Left ventricle myocardium superior (tissue), 1 donor: Measurements from ENCODE around the gene KLLN. TPM values are rescaled to one million over a fixed set of nuclear protein-coding genes. Genes with fewer than 3 reads are reported as not detected.

Experiments
- ATAC-seq: fragments of 200-7000 bp; cut with Tn5 transposase; one replicate; pipeline ENCODE4 v1.9.1; 2020; ENCODE audit warnings: mild to moderate bottlenecking, moderate library complexity
- DNase-seq: peaks from one replicate; pipeline ENCODE4 v3.0.0-alpha.2; 2020
- intact Hi-C: fragments of 100-400 bp; cut with micrococcal nuclease; formaldehyde crosslinking; loops from one replicate; pipeline ENCODE4 v1.11.0; 2022
- total RNA-seq: library from RNA; stranded (reverse); fragmentation: NEBNext Ultra II Directional; extraction: Animal tissue kit (Norgen Biotek cat#: 25700); gene quantifications from one replicate; pipeline ENCODE4 v1.2.1, GENCODE V29; 2021
- donor health status: DM: no; HTN: yes; CAD: no; lungs with severe emphysema.

The KLLN gene
- total RNA-seq, 1 donor from 2014 or later, result 0.47 TPM

DNA sequence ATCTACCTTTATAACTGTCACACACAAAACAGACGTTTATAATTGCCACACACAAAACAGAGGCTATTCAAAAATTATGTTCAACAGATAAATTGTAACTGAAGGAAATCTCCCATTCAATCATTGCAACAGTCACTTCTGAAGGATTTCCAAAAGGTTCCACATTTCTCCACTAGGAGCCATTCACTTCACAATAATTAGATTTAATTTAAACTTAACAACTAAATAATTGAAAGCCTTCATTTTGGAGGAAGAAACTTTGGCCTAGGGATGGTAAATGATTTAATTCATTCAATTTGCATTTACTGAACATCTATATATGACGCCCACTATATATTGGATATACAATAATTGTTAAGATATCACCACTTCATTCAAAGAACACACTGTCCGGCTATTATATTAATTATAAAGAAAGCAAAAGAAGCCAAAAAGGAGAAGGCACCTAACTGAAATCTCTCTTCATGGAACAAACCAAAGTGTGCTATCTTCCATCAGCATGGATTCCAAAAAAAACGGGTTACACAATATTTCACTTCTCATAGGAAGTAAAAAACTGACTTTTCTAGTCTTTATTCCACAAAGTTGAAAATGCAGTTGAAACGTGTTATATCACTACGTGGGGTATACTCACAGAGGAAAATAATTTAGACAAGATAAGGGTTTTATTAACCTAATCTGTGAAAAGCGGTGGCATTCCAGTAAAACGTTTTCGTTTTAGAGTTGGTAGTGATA lies 47.0 kb downstream of the KLLN start:
- intact Hi-C loops, result no loop called here
- no peak for DNase-seq
- ATAC-seq, result no peak

Other genes with a start within 250 kb of the KLLN start
- gene PAPSS2, start 203.7 kb downstream of the KLLN start, total RNA-seq, result 11.8 TPM
- 98.4 TPM for gene ATAD1, start 45.3 kb downstream of the KLLN start, total RNA-seq
- gene PTEN, start 92 bp upstream of the KLLN start, total RNA-seq, result 58.6 TPM